HL-60 (cell line): ENCODE measurements around the gene SSNA1.

Source experiments
- POLR2AphosphoS5 ChIP-seq: IDR thresholded peaks from 2 replicates; pipeline ENCODE4 v1.6.1; 2012; ENCODE audit warnings: low read depth
- SPI1 ChIP-seq: IDR thresholded peaks from 2 replicates; pipeline ENCODE4 v1.6.1; 2012; ENCODE audit warnings: low read depth, mild to moderate bottlenecking, borderline replicate concordance
- TF ChIP-seq, protein P1 (sequence below): IDR thresholded peaks from one replicate; pipeline ENCODE4 v1.5.1; 2011; ENCODE audit warnings: low read length, control low read depth, inconsistent platforms; ENCODE audit not compliant: insufficient read depth
- TF ChIP-seq, protein P2 (sequence below): IDR thresholded peaks from 2 replicates; pipeline ENCODE4 v1.6.1; 2012; ENCODE audit warnings: low read depth; ENCODE audit not compliant: insufficient replicate concordance

DNA sequence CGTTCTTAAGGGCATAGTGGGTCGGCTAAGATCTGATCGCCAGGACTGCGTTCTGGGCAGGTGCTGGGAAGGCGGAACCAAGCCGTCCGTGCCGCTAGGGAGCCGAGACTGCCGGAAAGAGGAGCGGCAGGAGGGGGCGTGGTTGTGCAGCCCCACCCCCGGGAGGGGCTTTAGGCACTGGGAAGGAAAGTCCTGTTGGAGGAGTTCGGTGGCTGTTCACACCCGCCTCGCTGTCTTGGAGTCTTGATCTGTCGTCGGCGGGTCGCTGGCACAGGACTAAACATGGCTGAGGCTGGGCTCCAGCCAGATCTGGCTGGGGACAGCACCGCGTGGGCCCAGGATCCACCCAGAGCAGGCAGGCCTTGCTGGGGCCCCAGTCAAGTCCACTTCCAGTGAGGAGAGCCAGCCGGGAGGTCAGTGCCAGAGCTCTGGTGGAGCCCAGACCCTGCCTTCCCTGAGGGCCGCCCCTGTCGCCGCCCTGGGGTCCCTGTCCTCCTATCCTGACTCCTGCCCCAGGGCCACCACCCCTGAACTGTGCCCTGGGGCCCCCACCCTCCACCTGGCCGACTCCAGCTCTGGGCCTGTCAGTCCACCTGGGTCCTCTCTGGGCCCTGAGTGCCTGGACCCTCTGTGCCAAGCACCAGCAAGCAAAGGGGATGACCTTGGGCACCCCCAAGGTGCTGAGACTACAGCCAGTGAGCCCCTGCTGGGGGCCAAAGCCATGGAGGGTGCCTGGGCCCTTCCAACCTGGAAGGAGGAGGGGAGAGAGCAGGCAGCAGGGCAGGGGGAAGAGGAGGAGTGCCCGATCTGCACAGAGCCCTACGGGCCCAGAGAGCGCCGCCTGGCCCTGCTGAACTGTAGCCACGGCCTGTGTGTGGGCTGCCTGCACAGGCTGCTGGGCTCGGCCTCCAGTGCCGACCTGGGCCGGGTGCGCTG lies 29.1 kb downstream of the SSNA1 start:
- TF ChIP-seq, protein P1, sequence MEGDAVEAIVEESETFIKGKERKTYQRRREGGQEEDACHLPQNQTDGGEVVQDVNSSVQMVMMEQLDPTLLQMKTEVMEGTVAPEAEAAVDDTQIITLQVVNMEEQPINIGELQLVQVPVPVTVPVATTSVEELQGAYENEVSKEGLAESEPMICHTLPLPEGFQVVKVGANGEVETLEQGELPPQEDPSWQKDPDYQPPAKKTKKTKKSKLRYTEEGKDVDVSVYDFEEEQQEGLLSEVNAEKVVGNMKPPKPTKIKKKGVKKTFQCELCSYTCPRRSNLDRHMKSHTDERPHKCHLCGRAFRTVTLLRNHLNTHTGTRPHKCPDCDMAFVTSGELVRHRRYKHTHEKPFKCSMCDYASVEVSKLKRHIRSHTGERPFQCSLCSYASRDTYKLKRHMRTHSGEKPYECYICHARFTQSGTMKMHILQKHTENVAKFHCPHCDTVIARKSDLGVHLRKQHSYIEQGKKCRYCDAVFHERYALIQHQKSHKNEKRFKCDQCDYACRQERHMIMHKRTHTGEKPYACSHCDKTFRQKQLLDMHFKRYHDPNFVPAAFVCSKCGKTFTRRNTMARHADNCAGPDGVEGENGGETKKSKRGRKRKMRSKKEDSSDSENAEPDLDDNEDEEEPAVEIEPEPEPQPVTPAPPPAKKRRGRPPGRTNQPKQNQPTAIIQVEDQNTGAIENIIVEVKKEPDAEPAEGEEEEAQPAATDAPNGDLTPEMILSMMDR: no peak
- TF ChIP-seq POLR2AphosphoS5 (no peak), SPI1 (no peak)
- TF ChIP-seq, protein P2, sequence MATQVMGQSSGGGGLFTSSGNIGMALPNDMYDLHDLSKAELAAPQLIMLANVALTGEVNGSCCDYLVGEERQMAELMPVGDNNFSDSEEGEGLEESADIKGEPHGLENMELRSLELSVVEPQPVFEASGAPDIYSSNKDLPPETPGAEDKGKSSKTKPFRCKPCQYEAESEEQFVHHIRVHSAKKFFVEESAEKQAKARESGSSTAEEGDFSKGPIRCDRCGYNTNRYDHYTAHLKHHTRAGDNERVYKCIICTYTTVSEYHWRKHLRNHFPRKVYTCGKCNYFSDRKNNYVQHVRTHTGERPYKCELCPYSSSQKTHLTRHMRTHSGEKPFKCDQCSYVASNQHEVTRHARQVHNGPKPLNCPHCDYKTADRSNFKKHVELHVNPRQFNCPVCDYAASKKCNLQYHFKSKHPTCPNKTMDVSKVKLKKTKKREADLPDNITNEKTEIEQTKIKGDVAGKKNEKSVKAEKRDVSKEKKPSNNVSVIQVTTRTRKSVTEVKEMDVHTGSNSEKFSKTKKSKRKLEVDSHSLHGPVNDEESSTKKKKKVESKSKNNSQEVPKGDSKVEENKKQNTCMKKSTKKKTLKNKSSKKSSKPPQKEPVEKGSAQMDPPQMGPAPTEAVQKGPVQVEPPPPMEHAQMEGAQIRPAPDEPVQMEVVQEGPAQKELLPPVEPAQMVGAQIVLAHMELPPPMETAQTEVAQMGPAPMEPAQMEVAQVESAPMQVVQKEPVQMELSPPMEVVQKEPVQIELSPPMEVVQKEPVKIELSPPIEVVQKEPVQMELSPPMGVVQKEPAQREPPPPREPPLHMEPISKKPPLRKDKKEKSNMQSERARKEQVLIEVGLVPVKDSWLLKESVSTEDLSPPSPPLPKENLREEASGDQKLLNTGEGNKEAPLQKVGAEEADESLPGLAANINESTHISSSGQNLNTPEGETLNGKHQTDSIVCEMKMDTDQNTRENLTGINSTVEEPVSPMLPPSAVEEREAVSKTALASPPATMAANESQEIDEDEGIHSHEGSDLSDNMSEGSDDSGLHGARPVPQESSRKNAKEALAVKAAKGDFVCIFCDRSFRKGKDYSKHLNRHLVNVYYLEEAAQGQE: no peak
